ENCODE measurements around the gene LRRK1. TPM values are rescaled to one million over a fixed set of nuclear protein-coding genes. Genes with fewer than 3 reads are reported as not detected.
A peak's percentile ranks its signal among the peaks of the same experiment; 100 is the strongest.

The LRRK1 gene
- total RNA-seq, 4 donors from 2014 or later = 7.1 to 29.3 (median 8.5) TPM

- Histone ChIP-seq H3K9me3 (no peaks in the 10 kb centered on the region), H3K4me3 (replicated peaks in 1 of 3) (no peak overlapping the region), H3K27me3 (no peaks in the 10 kb centered on the region), H3K36me3 (no peaks in the 10 kb centered on the region), H3K4me1 (peaks cover 12 to 19% of the 10 kb centered on the region in 2 donors), H3K27ac (no peak overlapping the region)
- intact Hi-C loops (cut with DNase I) = no loop called here
- DNase-seq = peak; percentile 43 to 68
- WGBS, 2 donors = 62 to 73% methylated on average over 13 of the region's 13 CpGs
- no peak for TF ChIP-seq POLR2A (IDR thresholded peaks at IDR 0.05)
- TF ChIP-seq CTCF (IDR thresholded peaks at IDR 0.05) = no peak
These were observed 9.6 kb downstream of the LRRK1 start for GRCh38 chr15:100928632-100929280.

- intact Hi-C loops (cut with DNase I) = no loop called here
- Histone ChIP-seq H3K27me3 (no peaks in the 10 kb centered on the region), H3K27ac (no peak overlapping the region), H3K9me3 (no peaks in the 10 kb centered on the region), H3K4me1 (peaks cover 12 to 19% of the 10 kb centered on the region in 2 donors), H3K36me3 (no peaks in the 10 kb centered on the region), H3K4me3 (replicated peaks in 1 of 3) (no peak overlapping the region)
- WGBS, 2 donors = 9 to 33% methylated on average over 4 to 6 of the region's 6 CpGs
- peak in 1 of 2 donors; percentile 39 for DNase-seq
- TF ChIP-seq POLR2A (IDR thresholded peaks at IDR 0.05) (no peak), CTCF (IDR thresholded peaks at IDR 0.05) (no peak)
These were observed 10.5 kb downstream of the LRRK1 start for GRCh38 chr15:100929641-100930042.

GRCh38 chr15:100930306-100930848, 11.2 kb downstream of the LRRK1 start:
- DNase-seq = no peak
- no peaks in the 10 kb centered on the region for H3K27me3 ChIP-seq
- intact Hi-C loops (cut with DNase I) = no loop called here
- H3K36me3 ChIP-seq = no peaks in the 10 kb centered on the region
- peaks cover 12 to 19% of the 10 kb centered on the region in 2 donors for H3K4me1 ChIP-seq
- WGBS, 2 donors = 100% methylated on average over 4 of the region's 4 CpGs
- H3K9me3 ChIP-seq = no peaks in the 10 kb centered on the region
- TF ChIP-seq CTCF (IDR thresholded peaks at IDR 0.05) (no peak), POLR2A (IDR thresholded peaks at IDR 0.05) (no peak)
- H3K27ac ChIP-seq = no peak overlapping the region
- H3K4me3 ChIP-seq (replicated peaks in 1 of 3) = no peak overlapping the region

- H3K4me1 ChIP-seq = peaks cover 12 to 19% of the 10 kb centered on the region in 2 donors
- intact Hi-C loops (cut with DNase I) = no loop called here
- DNase-seq = peak; percentile 75
- WGBS, 2 donors = 65 to 72% methylated on average over 15 of the region's 15 CpGs
- no peaks in the 10 kb centered on the region for H3K27me3 ChIP-seq
- no peaks in the 10 kb centered on the region for H3K9me3 ChIP-seq
- H3K36me3 ChIP-seq = no peaks in the 10 kb centered on the region
- H3K27ac ChIP-seq = no peak overlapping the region
- no peak for TF ChIP-seq POLR2A (IDR thresholded peaks at IDR 0.05)
- TF ChIP-seq CTCF (IDR thresholded peaks at IDR 0.05) = no peak
- no peak overlapping the region for H3K4me3 ChIP-seq (replicated peaks in 1 of 3)
These were observed 12.2 kb downstream of the LRRK1 start for GRCh38 chr15:100931143-100931890.

Data from thyroid gland (tissue), 4 donors.